HG02588 (cell line): ENCODE data around the gene KAT2B.

ENCODE experiments used
- ATAC-seq: cut with Tn5 transposase; IDR thresholded peaks from one replicate; pipeline ENCODE4 v1.9.1; 2021; ENCODE audit warnings: mild to moderate bottlenecking, moderate library complexity; ENCODE audit not compliant: unreplicated experiment

Gene KAT2B

GRCh38 chr3:20064796-20065564, 24.7 kb downstream of the KAT2B start:
- ATAC-seq = no peak

GRCh38 chr3:20066079-20066478, 25.8 kb downstream of the KAT2B start:
- ATAC-seq = no peak

- no peak for ATAC-seq
Observed at GRCh38 chr3:20066850-20067617, 26.8 kb downstream of the KAT2B start.

- no peak for ATAC-seq
Observed at GRCh38 chr3:20068512-20069177, 28.4 kb downstream of the KAT2B start.

GRCh38 chr3:20069178-20069532, 28.9 kb downstream of the KAT2B start:
- no peak for ATAC-seq

GRCh38 chr3:20071175-20071574, 30.9 kb downstream of the KAT2B start:
- no peak for ATAC-seq

GRCh38 chr3:20072422-20072821, 32.2 kb downstream of the KAT2B start:
- ATAC-seq = no peak

GRCh38 chr3:20073068-20073467, 32.8 kb downstream of the KAT2B start:
- no peak for ATAC-seq

- ATAC-seq = no peak
Observed at GRCh38 chr3:20073683-20074082, 33.4 kb downstream of the KAT2B start.

GRCh38 chr3:20074226-20075063, 34.2 kb downstream of the KAT2B start:
- no peak for ATAC-seq

- ATAC-seq = no peak
Observed at GRCh38 chr3:20075197-20075596, 35.0 kb downstream of the KAT2B start.

- no peak for ATAC-seq
Observed at GRCh38 chr3:20076296-20076997, 36.2 kb downstream of the KAT2B start.

GRCh38 chr3:20077068-20077467, 36.8 kb downstream of the KAT2B start:
- no peak for ATAC-seq

- no peak for ATAC-seq
Observed at GRCh38 chr3:20078194-20078714, 38.0 kb downstream of the KAT2B start.

- no peak for ATAC-seq
Observed at GRCh38 chr3:20079621-20080020, 39.4 kb downstream of the KAT2B start.

GRCh38 chr3:20080956-20081554, 40.8 kb downstream of the KAT2B start:
- ATAC-seq = peak; percentile 97

- ATAC-seq = no peak
Observed at GRCh38 chr3:20083253-20083652, 43.0 kb downstream of the KAT2B start.

GRCh38 chr3:20083953-20084352, 43.7 kb downstream of the KAT2B start:
- ATAC-seq = no peak

GRCh38 chr3:20091331-20092047, 51.2 kb downstream of the KAT2B start:
- no peak for ATAC-seq
